Peyer's patch (tissue), 4 donors: Measurements from ENCODE around the gene C11orf71. TPM values are rescaled to one million over a fixed set of nuclear protein-coding genes. Genes with fewer than 3 reads are reported as not detected.

Experiments used
- DNase-seq, 3 donors: peaks; one replicate each; pipeline ENCODE4 v3.0.0-alpha.2; 2017 to 2019
- H3K27ac ChIP-seq, 4 donors: fragments of 200-600 bp; sonication (generic); one replicate each; pipeline ENCODE4 v1.5.1; 2016 to 2019
- H3K27me3 ChIP-seq, 2 donors: fragments of 200-600 bp; sonication (generic); one replicate each; pipeline ENCODE4 v1.5.1; 2019
- H3K36me3 ChIP-seq, 3 donors: fragments of 200-600 bp; sonication (generic); one replicate each; pipeline ENCODE4 v1.5.1; 2016 to 2019
- H3K4me1 ChIP-seq, 4 donors: fragments of 200-600 bp; sonication (generic); one replicate each; pipeline ENCODE4 v1.5.1; 2016 to 2019
- H3K4me3 ChIP-seq, 4 donors: fragments of 200-600 bp; sonication (generic); 1 replicate in 3 of 4; 2 replicates in 1 of 4; pipeline ENCODE4 v1.5.1; 2016 to 2019; ENCODE audit warnings: mild to moderate bottlenecking in 1 of 4
- H3K9me3 ChIP-seq, 4 donors: fragments of 200-600 bp; sonication (generic); one replicate each; pipeline ENCODE4 v1.5.1; 2016 to 2019; ENCODE audit warnings: mild to moderate bottlenecking in 1 of 4
- CTCF ChIP-seq, 6 experiments: fragments of 450-650 bp in 4 of 6; fragments of 200-600 bp in 2 of 6; sonication (generic) in 1 of 6; IDR thresholded peaks; one replicate each; pipeline ENCODE4 v1.5.1; 2017 to 2019; ENCODE audit warnings: antibody characterized with exemption in 6 of 6, mild to moderate bottlenecking in 3 of 6, moderate library complexity in 1 of 6
- POLR2A ChIP-seq, 2 donors: fragments of 450-650 bp; IDR thresholded peaks; one replicate each; pipeline ENCODE4 v1.5.1; 2017; ENCODE audit warnings: antibody characterized with exemption in 2 of 2, mild to moderate bottlenecking in 2 of 2, moderate library complexity in 2 of 2
- total RNA-seq, 4 donors: library from RNA; depleted of rRNA; stranded (reverse); fragments of >200 nt; gene quantifications; one replicate each; pipeline ENCODE4 v1.1.0, GENCODE V29; 2016

C11orf71 gene
- total RNA-seq, 4 donors from 2014 or later = 5.9 to 15.4 (median 12.1) TPM

GRCh38 chr11:114350022-114350421, 50.3 kb downstream of the C11orf71 start:
- Histone ChIP-seq H3K4me1 (no peaks in the 10 kb centered on the region), H3K27me3 (no peaks in the 10 kb centered on the region), H3K27ac (no peak overlapping the region), H3K9me3 (no peaks in the 10 kb centered on the region), H3K36me3 (no peaks in the 10 kb centered on the region), H3K4me3 (no peak overlapping the region)
- TF ChIP-seq POLR2A (IDR thresholded peaks at IDR 0.05) (no peak), CTCF (IDR thresholded peaks at IDR 0.05) (no peak)
- no peak for DNase-seq

Other genes starting within 250 kb of the C11orf71 start
- gene NNMT, start 104.1 kb downstream of the C11orf71 start, total RNA-seq = 100 to 1,000 TPM in 3 of 4 donors, 10 to 100 TPM in 1; 43.6 to 413 (median 187) TPM
- 10 to 100 TPM; 12.4 to 25.6 (median 19.3) TPM for gene RBM7, start 155 bp upstream of the C11orf71 start, total RNA-seq
- 100 to 1,000 TPM in 1 of 4 donors, 10 to 100 TPM in 3; 24.5 to 150 (median 50.8) TPM for gene REXO2, start 39.0 kb upstream of the C11orf71 start, total RNA-seq
- gene NXPE1, start 159.4 kb upstream of the C11orf71 start, total RNA-seq = 10 to 100 TPM in 3 of 4 donors, 1 to 10 TPM in 1; 6.6 to 23.2 (median 18.6) TPM
- 1 to 10 TPM in 1 of 4 donors, under 1 TPM in 2, not detected in 1; 0.53 to 3.5 (median 0.67) TPM for gene NXPE4, start 195.3 kb upstream of the C11orf71 start, total RNA-seq